ENCODE results near the gene PSMD1.

DNA sequence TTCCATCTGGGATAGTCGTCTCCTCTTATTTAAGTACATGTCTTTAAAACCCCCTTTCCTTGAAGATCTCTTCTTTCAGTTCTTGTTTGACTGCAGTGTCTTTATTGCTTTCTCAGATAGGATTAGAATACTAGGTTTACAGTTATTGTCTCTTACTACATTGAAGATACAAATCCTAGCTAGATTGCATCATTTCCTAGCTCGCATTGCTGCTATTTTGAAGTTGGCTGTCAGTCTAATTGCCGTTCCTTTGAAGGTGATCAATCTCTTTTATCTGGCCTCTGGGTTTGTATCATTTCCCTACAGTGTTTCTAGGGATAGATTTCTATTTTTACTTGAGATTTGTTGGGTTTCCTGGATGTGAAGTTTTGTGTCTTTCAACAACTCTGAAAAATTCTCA, 162.6 kb downstream of the PSMD1 start:
- TF ChIP-seq, protein P1, sequence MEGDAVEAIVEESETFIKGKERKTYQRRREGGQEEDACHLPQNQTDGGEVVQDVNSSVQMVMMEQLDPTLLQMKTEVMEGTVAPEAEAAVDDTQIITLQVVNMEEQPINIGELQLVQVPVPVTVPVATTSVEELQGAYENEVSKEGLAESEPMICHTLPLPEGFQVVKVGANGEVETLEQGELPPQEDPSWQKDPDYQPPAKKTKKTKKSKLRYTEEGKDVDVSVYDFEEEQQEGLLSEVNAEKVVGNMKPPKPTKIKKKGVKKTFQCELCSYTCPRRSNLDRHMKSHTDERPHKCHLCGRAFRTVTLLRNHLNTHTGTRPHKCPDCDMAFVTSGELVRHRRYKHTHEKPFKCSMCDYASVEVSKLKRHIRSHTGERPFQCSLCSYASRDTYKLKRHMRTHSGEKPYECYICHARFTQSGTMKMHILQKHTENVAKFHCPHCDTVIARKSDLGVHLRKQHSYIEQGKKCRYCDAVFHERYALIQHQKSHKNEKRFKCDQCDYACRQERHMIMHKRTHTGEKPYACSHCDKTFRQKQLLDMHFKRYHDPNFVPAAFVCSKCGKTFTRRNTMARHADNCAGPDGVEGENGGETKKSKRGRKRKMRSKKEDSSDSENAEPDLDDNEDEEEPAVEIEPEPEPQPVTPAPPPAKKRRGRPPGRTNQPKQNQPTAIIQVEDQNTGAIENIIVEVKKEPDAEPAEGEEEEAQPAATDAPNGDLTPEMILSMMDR (IDR thresholded peaks at IDR 0.05) = no peak
- TF ChIP-seq POLR2A (IDR thresholded peaks at IDR 0.05) = no peak

All from esophagus squamous epithelium (tissue), 4 donors.